K562 (cell line): ENCODE measurements around the gene TBX10. TPM values are rescaled to one million over a fixed set of nuclear protein-coding genes. Genes with fewer than 3 reads are reported as not detected.

Source experiments
- ADNP ChIP-seq: fragments of 200-800 bp; sonication (Bioruptor generic); IDR thresholded peaks from 2 replicates; pipeline ENCODE4 v1.6.1; 2016; ENCODE audit warnings: missing genetic modification characterization, missing compliant biosample characterization
- ATF1 ChIP-seq, 2 experiments: fragments of 450-650 bp in 1 of 2; IDR thresholded peaks; 2 replicates each; pipeline ENCODE4 v1.6.1; 2016; ENCODE audit warnings: missing compliant biosample characterization in 1 of 2, missing genetic modification characterization in 1 of 2
- BRCA1 ChIP-seq, 2 experiments: fragments of 450-650 bp in 1 of 2; sonication (generic) in 1 of 2; formaldehyde crosslinking in 1 of 2; IDR thresholded peaks; 2 replicates each; pipeline versions ENCODE4 v1.5.0 to v1.6.1; 2017 to 2020; ENCODE audit warnings: mild to moderate bottlenecking in 1 of 2, missing genetic modification reagents in 1 of 2
- ELF2 ChIP-seq: fragments of 250-450 bp; sonication (Bioruptor Pico); IDR thresholded peaks from 2 replicates; pipeline ENCODE4 v1.5.0; 2021; ENCODE audit warnings: mild to moderate bottlenecking
- ETV1 ChIP-seq: fragments of 450-650 bp; conservative IDR thresholded peaks from 2 replicates; pipeline ENCODE4 v1.6.1; 2016; ENCODE audit warnings: missing genetic modification characterization, control low read depth, low read depth, missing compliant biosample characterization
- FOS ChIP-seq: IDR thresholded peaks from 3 replicates; pipeline ENCODE4 v1.6.1; 2011; ENCODE audit not compliant: insufficient read length; ENCODE audit errors: extremely low read depth
- FOXJ2 ChIP-seq: fragments of 200-800 bp; sonication (Bioruptor generic); IDR thresholded peaks from 2 replicates; pipeline ENCODE4 v1.6.1; 2016; ENCODE audit warnings: missing genetic modification characterization, missing compliant biosample characterization
- FOXK1 ChIP-seq: sonication (generic); formaldehyde crosslinking; IDR thresholded peaks from 2 replicates; pipeline ENCODE4 v1.8.0; 2022; ENCODE audit warnings: missing genetic modification reagents, mild to moderate bottlenecking, borderline replicate concordance
- HDGF ChIP-seq: fragments of 450-650 bp; IDR thresholded peaks from 2 replicates; pipeline ENCODE4 v1.6.1; 2016
- HEY1 ChIP-seq: fragments of 250-450 bp; sonication (Bioruptor Pico); IDR thresholded peaks from 2 replicates; pipeline ENCODE4 v1.5.0; 2020; ENCODE audit warnings: mild to moderate bottlenecking, moderate library complexity, borderline replicate concordance
- HNRNPH1 ChIP-seq: fragments of 200-400 bp; formaldehyde crosslinking; optimal IDR thresholded peaks from 2 replicates; pipeline ENCODE3; 2017; ENCODE audit warnings: low read depth, mild to moderate bottlenecking, low read length, moderate library complexity
- KDM5B ChIP-seq: fragments of 200-600 bp; sonication (generic); IDR thresholded peaks from 2 replicates; pipeline ENCODE4 v1.6.1; 2012; ENCODE audit warnings: low read depth, mild to moderate bottlenecking, moderate library complexity, low read length, control low read depth, inconsistent platforms; ENCODE audit not compliant: insufficient replicate concordance
- MED1 ChIP-seq: sonication (generic); formaldehyde crosslinking; IDR thresholded peaks from 2 replicates; pipeline ENCODE4 v1.8.1; 2023; ENCODE audit warnings: missing genetic modification reagents, borderline replicate concordance
- NFIX ChIP-seq: fragments of 250-450 bp; sonication (Bioruptor Pico); IDR thresholded peaks from 2 replicates; pipeline ENCODE4 v1.4.0; 2020; ENCODE audit warnings: low read depth, mild to moderate bottlenecking, moderate library complexity
- OTX1 ChIP-seq: fragments of 450-650 bp; formaldehyde crosslinking; IDR thresholded peaks from 2 replicates; pipeline ENCODE4 v1.4.0; 2022; ENCODE audit warnings: mild to moderate bottlenecking
- POLR2B ChIP-seq: fragments of 450-650 bp; IDR thresholded peaks from 2 replicates; pipeline ENCODE4 v1.6.1; 2018; ENCODE audit warnings: low read depth; ENCODE audit not compliant: partially characterized antibody
- POLR2G ChIP-seq: fragments of 200-400 bp; formaldehyde crosslinking; IDR thresholded peaks from 2 replicates; pipeline ENCODE4 v1.6.1; 2017; ENCODE audit warnings: low read depth, mild to moderate bottlenecking, antibody characterized with exemption, low read length, moderate library complexity
- PPARD ChIP-seq: fragments of 250-450 bp; sonication (Bioruptor Pico); IDR thresholded peaks from 2 replicates; pipeline ENCODE4 v1.8.0; 2022; ENCODE audit warnings: inconsistent platforms, mild to moderate bottlenecking, moderate library complexity
- PYGO2 ChIP-seq: fragments of 450-650 bp; IDR thresholded peaks from 2 replicates; pipeline ENCODE4 v1.6.1; 2016; ENCODE audit warnings: mild to moderate bottlenecking, missing genetic modification characterization, moderate library complexity, missing compliant biosample characterization
- RBM39 ChIP-seq: fragments of 200-400 bp; formaldehyde crosslinking; optimal IDR thresholded peaks from 2 replicates; pipeline ENCODE3; 2018; ENCODE audit warnings: low read depth, low read length
- SRSF3 ChIP-seq: fragments of 200-400 bp; formaldehyde crosslinking; IDR thresholded peaks from 2 replicates; pipeline ENCODE4 v1.6.1; 2016; ENCODE audit warnings: mild to moderate bottlenecking, low read length, moderate library complexity; ENCODE audit not compliant: insufficient read depth
- SRSF7 ChIP-seq: fragments of 200-400 bp; formaldehyde crosslinking; optimal IDR thresholded peaks from 2 replicates; pipeline ENCODE3; 2017; ENCODE audit warnings: mild to moderate bottlenecking, low read depth, low read length
- STAT6 ChIP-seq: sonication (generic); formaldehyde crosslinking; IDR thresholded peaks from 2 replicates; pipeline ENCODE4 v1.8.1; 2023; ENCODE audit warnings: mild to moderate bottlenecking, missing genetic modification reagents
- TEAD1 ChIP-seq, 2 experiments: fragments of 450-650 bp in 1 of 2; sonication (generic) in 1 of 2; formaldehyde crosslinking; IDR thresholded peaks; 2 replicates each; pipeline versions ENCODE4 v1.4.0 to v1.8.0; 2020 to 2022; ENCODE audit warnings: mild to moderate bottlenecking in 2 of 2, missing genetic modification reagents in 1 of 2
- XRCC5 ChIP-seq: fragments of 200-400 bp; formaldehyde crosslinking; IDR thresholded peaks from 2 replicates; pipeline ENCODE4 v1.6.1; 2017; ENCODE audit warnings: low read depth, mild to moderate bottlenecking, low read length
- ZNF668 ChIP-seq: fragments of 250-450 bp; sonication (Bioruptor Pico); IDR thresholded peaks from 2 replicates; pipeline ENCODE4 v1.8.0; 2022; ENCODE audit warnings: mild to moderate bottlenecking, inconsistent platforms
- ZNF707 ChIP-seq: fragments of 250-450 bp; sonication (Bioruptor Pico); conservative IDR thresholded peaks from 2 replicates; pipeline ENCODE4 v1.8.0; 2022; ENCODE audit warnings: inconsistent platforms, mild to moderate bottlenecking, moderate library complexity
- ZNF79 ChIP-seq: fragments of 250-450 bp; sonication (Bioruptor Pico); IDR thresholded peaks from 2 replicates; pipeline ENCODE4 v1.4.0; 2020; ENCODE audit warnings: low read depth, mild to moderate bottlenecking, moderate library complexity
- ZZZ3 ChIP-seq: fragments of 450-650 bp; IDR thresholded peaks from 2 replicates; pipeline ENCODE4 v1.6.1; 2016; ENCODE audit warnings: antibody characterized with exemption, mild to moderate bottlenecking, moderate library complexity
- polyA plus RNA-seq, 8 experiments: library from polyadenylated mRNA; depleted of rRNA in 4 of 8; stranded (reverse) in 5 of 8; unstranded in 3 of 8; fragments of >200 nt; fragmentation: Nextera tagmentation in 2 of 8; fragmentation: Illumina TruSeq in 1 of 8; extraction: Ambion mirVana in 2 of 8; extraction: Trizol in 1 of 8; gene quantifications; 2 replicates each; pipeline versions ENCODE4 v1.2.1 to v1.2.3, GENCODE V29; 2011 to 2014; ENCODE audit warnings: inconsistent platforms in 1 of 8, missing spikeins in 1 of 8
- total RNA-seq, 7 experiments: library from RNA; depleted of rRNA in 6 of 7; stranded (reverse); fragments of >200 nt in 6 of 7; fragmentation: Illumina TruSeq in 2 of 7; extraction: Trizol in 2 of 7; gene quantifications; 2 replicates each; pipeline versions ENCODE4 v1.2.1 to v1.2.3, GENCODE V29; 2011 to 2021; ENCODE audit warnings: low replicate concordance in 1 of 7

Gene TBX10
- total and polyA plus RNA-seq, 9 of the 15 experiments (the other 6 are each of a cell fraction or from before 2014, with no cell fraction given), result not detected

- no peak for TF ChIP-seq ZNF668
- no peak for TF ChIP-seq HNRNPH1
- TF ChIP-seq FOXK1 (CRISPR knock-in tag), result no peak
- TF ChIP-seq TEAD1 (CRISPR knock-in tag; IDR thresholded peaks at IDR 0.05), result peak in 1 of 2 experiments; percentile 50; a peak in 1 of 4 replicates
- TF ChIP-seq ADNP (tag), result no peak
- TF ChIP-seq PYGO2 (tag), result no peak
- TF ChIP-seq ELF2 (CRISPR knock-in tag), result no peak
- no peak for TF ChIP-seq POLR2B
- no peak for TF ChIP-seq ATF1 (CRISPR knock-in tag; IDR thresholded peaks at IDR 0.05)
- TF ChIP-seq ATF1 (tag; IDR thresholded peaks at IDR 0.05), result no peak
- TF ChIP-seq MED1 (CRISPR knock-in tag), result no peak
- no peak for TF ChIP-seq KDM5B
- no peak for TF ChIP-seq RBM39
- no peak for TF ChIP-seq XRCC5
- no peak for TF ChIP-seq POLR2G
- TF ChIP-seq PPARD (CRISPR knock-in tag), result no peak
- TF ChIP-seq FOXJ2 (tag), result no peak
- TF ChIP-seq HDGF, result no peak
- TF ChIP-seq HEY1 (CRISPR knock-in tag), result no peak
- TF ChIP-seq ZNF79 (CRISPR knock-in tag), result no peak
- no peak for TF ChIP-seq SRSF7
- TF ChIP-seq NFIX (CRISPR knock-in tag), result no peak
- no peak for TF ChIP-seq ZNF707 (CRISPR knock-in tag)
- TF ChIP-seq ZZZ3, result no peak
- TF ChIP-seq STAT6 (CRISPR knock-in tag), result no peak
- no peak for TF ChIP-seq BRCA1 (IDR thresholded peaks at IDR 0.05)
- no peak for TF ChIP-seq BRCA1 (CRISPR knock-in tag; IDR thresholded peaks at IDR 0.05)
- no peak for TF ChIP-seq FOS
- TF ChIP-seq SRSF3, result no peak
- TF ChIP-seq ETV1 (tag), result peak; percentile 71; the same call in 1 of the 2 replicates
- TF ChIP-seq OTX1 (CRISPR knock-in tag), result no peak
Measured at GRCh38 chr11:67600324-67601029, 39.1 kb downstream of the TBX10 start (continued).
